Subcutaneous abdominal adipose tissue (tissue), 5 donors: ENCODE results near the gene VKORC1.

Experiments
- H3K27ac ChIP-seq: one replicate; pipeline ENCODE4 v1.7.0; 2013; ENCODE audit warnings: low read depth, mild to moderate bottlenecking, inconsistent platforms, low read length, moderate library complexity
- H3K27me3 ChIP-seq, 5 donors: one replicate each; pipeline ENCODE4 v1.7.0; 2013; ENCODE audit warnings: low read length in 5 of 5, inconsistent platforms in 1 of 5; ENCODE audit not compliant: control insufficient read depth in 5 of 5, insufficient read depth in 4 of 5
- H3K36me3 ChIP-seq, 5 donors: one replicate each; pipeline ENCODE4 v1.7.0; 2013; ENCODE audit warnings: low read length in 5 of 5; ENCODE audit not compliant: control insufficient read depth in 5 of 5, insufficient read depth in 5 of 5
- H3K4me1 ChIP-seq, 5 donors: one replicate each; pipeline ENCODE4 v1.7.0; 2013; ENCODE audit warnings: low read length in 5 of 5, mild to moderate bottlenecking in 3 of 5, moderate library complexity in 1 of 5; ENCODE audit not compliant: control insufficient read depth in 5 of 5, insufficient read depth in 5 of 5
- H3K4me3 ChIP-seq, 5 donors: one replicate each; pipeline ENCODE4 v1.7.0; 2013; ENCODE audit warnings: low read length in 5 of 5, low read depth in 1 of 5
- H3K9ac ChIP-seq, 5 donors: one replicate each; pipeline ENCODE4 v1.7.0; 2013; ENCODE audit warnings: low read length in 5 of 5, mild to moderate bottlenecking in 4 of 5, moderate library complexity in 3 of 5
- H3K9me3 ChIP-seq, 5 donors: one replicate each; pipeline ENCODE4 v1.7.0; 2013; ENCODE audit warnings: low read length in 5 of 5; ENCODE audit not compliant: control insufficient read depth in 5 of 5
- donor health status: healthy.
- donor health status: healthy.
- donor health status: healthy.
- donor health status: healthy.
- donor health status: healthy.

The VKORC1 gene

DNA sequence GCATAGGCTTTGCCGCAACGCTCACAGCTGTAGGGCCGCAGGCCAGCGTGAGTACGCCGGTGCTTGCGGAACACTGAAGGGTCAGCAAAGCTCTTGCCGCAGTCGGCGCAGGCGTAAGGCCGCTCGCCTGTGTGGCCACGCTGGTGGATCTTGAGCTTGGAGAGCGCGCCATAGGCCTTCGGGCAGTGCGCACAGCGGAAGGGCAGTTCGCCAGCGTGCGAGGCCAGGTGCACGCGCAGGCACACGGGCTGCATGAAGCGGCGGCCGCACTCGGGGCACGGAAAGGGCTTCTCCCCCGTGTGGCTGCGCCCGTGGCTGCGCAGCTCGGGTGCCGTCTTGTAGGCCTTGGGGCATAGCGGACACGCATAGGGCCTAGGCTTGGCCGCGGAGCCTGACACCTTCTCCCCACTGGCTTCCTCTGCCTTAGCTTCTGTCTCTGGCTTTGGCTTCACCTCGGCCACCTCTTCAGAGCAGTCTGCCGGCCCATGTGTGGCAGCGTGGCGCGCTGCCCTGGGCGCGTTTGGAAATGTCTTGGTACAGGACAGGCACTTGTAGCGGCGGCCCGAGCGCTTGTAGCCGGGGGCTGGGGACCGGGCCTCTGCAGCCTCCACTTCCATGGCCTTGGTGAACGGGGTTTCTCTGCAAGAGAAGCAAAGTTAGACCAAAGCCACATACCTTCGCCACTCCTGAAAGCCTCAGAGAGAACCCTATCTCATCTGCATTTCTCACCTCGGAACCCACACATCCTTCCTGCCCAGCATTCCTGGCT, 30.6 kb downstream of the VKORC1 start:
- Histone ChIP-seq H3K9me3 (no peaks in the 10 kb centered on the region), H3K4me3 (no peak overlapping the region), H3K27ac (peak overlapping the region; percentile 84), H3K9ac (peak overlapping the region in 1 of 5 donors; percentile 18), H3K4me1 (peaks cover 6 to 23% (median 18%) of the 10 kb centered on the region in 5 donors), H3K36me3 (peaks cover 0 to 28% (median 23%) of the 10 kb centered on the region in 5 donors), H3K27me3 (no peaks in the 10 kb centered on the region)

DNA sequence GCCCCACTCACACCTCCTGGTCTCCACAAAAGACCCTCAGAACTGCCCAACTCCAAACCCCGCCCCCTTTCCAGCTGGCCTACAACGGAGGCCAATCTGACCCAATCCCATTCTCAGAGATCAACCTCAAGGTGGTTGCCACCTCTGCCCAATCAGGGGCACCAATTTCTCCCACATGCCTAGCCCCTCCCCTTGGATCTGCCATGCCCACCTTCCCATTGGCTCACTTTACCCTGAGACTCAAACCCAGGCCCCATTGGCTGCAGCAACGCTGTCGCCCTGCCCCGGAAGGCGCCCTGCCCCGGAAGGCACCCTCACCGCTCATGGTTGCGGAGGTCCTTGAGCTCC, 31.1 kb downstream of the VKORC1 start:
- no peak overlapping the region for H3K9ac ChIP-seq

DNA sequence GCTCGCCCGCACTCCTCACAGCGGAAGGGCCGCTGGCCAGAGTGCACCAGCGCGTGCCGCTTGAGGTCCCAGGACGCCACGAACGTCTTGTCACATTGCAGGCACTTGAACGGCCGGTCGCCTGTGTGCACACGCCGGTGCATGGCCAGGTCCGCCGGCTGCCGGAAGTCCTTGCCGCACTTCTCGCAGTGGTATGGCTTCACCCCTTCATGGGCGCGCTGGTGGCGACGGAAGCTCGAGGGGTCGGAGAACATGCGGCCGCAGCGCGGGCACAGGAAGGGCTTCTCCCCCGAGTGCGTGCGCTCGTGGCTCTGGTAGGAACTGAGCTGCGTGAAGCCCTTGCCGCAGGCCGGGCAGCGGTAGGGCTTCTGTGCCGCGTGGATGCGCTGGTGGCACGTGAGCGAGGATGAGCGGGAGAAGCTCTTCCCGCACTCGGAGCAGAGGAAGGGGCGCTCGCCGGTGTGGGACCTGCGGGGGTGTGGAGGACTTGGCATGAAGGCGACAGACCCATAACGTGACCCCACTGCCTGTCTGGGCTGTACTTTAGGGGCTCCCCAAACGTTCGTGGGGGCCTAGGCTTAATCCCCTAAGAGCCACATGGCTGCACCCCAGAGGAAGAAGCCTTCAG, 32.7 kb downstream of the VKORC1 start:
- Histone ChIP-seq H3K27ac (no peak overlapping the region), H3K4me3 (no peak overlapping the region), H3K9ac (no peak overlapping the region), H3K4me1 (peaks cover 6 to 23% (median 18%) of the 10 kb centered on the region in 5 donors), H3K9me3 (no peaks in the 10 kb centered on the region), H3K36me3 (peaks cover 0 to 28% (median 24%) of the 10 kb centered on the region in 5 donors), H3K27me3 (no peaks in the 10 kb centered on the region)

More for the DNA sequence above, 31.1 kb downstream of the VKORC1 start:
- Histone ChIP-seq H3K36me3 (peaks cover 0 to 28% (median 23%) of the 10 kb centered on the region in 5 donors), H3K4me1 (peaks cover 6 to 23% (median 18%) of the 10 kb centered on the region in 5 donors), H3K4me3 (no peak overlapping the region), H3K27me3 (no peaks in the 10 kb centered on the region), H3K9me3 (no peaks in the 10 kb centered on the region), H3K27ac (no peak overlapping the region)

DNA sequence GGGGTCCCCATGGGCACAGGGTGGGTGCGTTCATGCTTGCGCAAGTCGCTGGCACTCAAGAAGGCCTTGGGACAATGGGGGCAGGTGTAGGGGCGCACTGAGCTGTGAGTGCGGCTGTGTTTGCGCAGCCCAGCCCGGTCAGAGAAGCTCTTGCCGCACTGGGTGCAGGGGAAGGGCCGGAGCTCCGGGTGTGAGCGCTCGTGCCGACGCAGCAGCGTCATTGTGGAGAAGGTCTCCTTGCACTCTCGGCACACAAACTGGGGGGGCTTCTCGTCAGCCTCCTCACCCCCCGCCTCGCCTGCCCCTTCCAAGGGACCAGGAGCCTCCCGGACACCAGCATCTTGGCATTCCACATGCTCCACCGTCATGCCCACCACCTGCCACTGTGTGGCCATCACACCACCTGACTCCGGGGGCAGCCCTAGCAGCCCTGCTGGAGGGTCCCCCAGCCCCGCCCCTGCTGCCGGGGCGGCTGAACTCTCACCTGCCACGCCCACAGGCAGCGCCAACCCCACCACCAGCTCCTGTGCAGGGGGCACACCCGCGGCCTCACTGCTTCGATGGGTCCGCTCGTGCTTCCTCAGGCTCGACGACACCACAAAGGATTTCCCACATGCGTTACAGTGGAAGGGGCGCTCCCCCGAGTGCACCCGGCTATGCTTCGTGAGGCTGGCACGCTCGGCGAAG, 33.3 kb downstream of the VKORC1 start:
- Histone ChIP-seq H3K27me3 (no peaks in the 10 kb centered on the region), H3K27ac (no peak overlapping the region), H3K36me3 (peaks cover 0 to 28% (median 24%) of the 10 kb centered on the region in 5 donors)

DNA sequence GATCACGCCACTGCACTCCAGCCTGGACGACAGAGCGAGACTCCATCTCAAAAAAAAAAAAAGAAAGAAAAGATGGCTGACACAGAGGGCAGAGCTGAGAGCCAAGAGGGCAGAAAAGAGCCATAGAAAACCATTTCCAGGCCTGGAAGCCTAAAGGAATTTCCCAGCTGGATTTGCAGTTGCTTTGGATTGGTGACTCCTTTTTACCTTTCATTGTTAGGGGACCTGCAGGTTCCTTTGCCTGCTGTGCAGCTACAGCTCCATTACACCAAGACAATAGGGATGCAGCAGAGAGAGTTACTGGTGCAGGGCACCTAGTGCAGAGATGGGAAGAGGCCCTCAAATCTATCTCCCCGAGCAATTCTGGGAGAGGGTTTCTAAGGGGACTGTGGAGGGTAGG, 39.0 kb downstream of the VKORC1 start:
- peaks cover 0 to 5% (median 2%) of the 10 kb centered on the region in 5 donors for H3K36me3 ChIP-seq
- H3K4me3 ChIP-seq: no peak overlapping the region
- H3K9me3 ChIP-seq: no peaks in the 10 kb centered on the region
- no peak overlapping the region for H3K9ac ChIP-seq
- no peaks in the 10 kb centered on the region for H3K27me3 ChIP-seq
- H3K4me1 ChIP-seq: peaks cover 0 to 7% (median 0%) of the 10 kb centered on the region in 5 donors
- H3K27ac ChIP-seq: no peak overlapping the region

More for the DNA sequence above, 33.3 kb downstream of the VKORC1 start:
- Histone ChIP-seq H3K9ac (no peak overlapping the region), H3K9me3 (no peaks in the 10 kb centered on the region), H3K4me3 (no peak overlapping the region), H3K4me1 (peaks cover 6 to 23% (median 18%) of the 10 kb centered on the region in 5 donors)

DNA sequence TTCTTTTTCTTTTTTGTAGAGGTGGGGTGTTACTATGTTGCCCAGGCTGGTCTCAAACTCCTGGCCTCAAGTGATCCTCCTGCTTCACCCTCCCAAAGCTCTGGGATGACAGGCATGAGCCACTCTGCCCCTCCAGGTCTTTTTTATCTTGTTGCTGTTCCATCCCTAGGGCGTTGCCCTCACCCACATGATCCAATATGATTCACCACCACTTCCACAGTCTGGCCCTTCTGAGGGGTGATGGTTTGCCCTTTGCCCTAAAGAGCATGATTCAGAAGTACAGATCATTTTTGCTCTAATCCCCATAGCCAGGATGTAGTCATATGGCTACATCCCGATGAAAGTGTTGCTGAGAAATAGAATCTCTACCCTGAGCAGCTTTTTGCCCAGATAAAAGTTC, 42.5 kb downstream of the VKORC1 start:
- H3K9me3 ChIP-seq: no peaks in the 10 kb centered on the region
- H3K4me1 ChIP-seq: peaks cover 0 to 7% (median 0%) of the 10 kb centered on the region in 5 donors
- no peaks in the 10 kb centered on the region for H3K36me3 ChIP-seq
- no peak overlapping the region for H3K9ac ChIP-seq
- no peak overlapping the region for H3K27ac ChIP-seq
- H3K4me3 ChIP-seq: no peak overlapping the region
- H3K27me3 ChIP-seq: no peaks in the 10 kb centered on the region

DNA sequence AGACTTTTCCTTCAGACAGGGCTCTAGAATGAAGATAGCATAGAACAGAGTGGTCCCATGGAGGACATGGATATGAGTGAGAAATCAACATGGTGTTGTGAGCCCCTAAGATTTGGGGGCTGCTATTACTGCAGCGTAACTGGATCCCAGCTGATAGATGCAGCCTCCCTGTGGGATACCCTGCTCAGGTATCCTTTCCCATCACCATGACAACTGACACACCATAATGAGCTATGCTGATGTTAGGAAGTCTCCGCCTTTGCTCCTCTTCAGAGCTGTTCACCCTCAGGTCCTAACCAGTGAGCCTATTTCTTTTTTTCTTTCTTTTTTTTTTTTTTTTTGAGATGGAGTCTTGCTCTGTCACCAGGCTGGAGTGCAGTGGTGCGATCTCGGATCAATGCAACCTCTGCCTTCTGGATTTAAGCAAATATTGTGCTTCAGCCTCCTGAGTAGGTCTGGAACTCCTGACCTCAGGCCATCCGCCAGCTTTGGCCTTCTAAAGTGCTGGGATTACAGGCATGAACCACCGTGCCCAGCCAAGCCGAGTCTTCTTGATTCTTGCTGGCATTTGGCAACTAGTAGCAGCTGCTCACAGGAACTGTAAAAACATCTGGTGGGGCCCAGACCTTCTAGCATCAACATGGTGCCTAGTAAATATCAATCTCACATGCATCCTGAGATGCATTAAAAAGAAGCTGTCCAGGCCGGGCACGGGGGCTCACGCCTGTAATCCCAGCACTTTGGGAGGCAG, 44.1 kb downstream of the VKORC1 start:
- Histone ChIP-seq H3K36me3 (no peaks in the 10 kb centered on the region), H3K27me3 (no peaks in the 10 kb centered on the region), H3K27ac (no peak overlapping the region), H3K4me1 (peaks cover 0 to 7% (median 0%) of the 10 kb centered on the region in 5 donors), H3K4me3 (no peak overlapping the region), H3K9ac (no peak overlapping the region), H3K9me3 (no peaks in the 10 kb centered on the region)

DNA sequence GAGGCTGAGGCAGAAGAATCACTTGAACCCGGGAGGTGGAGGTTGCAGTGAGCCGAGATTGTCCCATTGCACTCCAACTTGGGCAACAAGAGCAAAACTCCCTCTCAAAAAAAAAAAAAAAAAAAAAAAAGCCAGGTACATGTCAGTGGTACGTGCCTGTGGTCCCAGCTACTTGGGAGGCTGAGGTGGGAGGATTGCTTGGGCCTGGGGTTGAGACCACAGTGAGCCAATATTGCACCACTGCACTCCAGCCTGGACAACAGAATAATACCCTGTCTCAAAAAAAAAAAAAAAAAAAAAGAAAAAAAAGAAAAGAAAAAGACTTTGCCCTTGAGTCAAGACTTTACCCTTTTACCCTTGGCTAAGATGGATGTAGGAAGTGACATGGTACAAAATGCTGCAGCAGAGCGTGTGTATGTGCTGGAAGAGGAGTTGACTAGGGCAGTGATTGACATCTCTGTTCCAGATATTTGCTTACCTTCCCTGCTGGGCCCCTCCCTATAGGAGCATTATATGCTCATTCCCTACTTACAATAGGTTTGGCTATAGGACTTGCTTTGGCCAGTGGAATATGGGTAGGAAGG, 50.6 kb downstream of the VKORC1 start:
- Histone ChIP-seq H3K9me3 (no peaks in the 10 kb centered on the region), H3K36me3 (peaks cover 0 to 44% (median 35%) of the 10 kb centered on the region in 5 donors), H3K9ac (no peak overlapping the region)

DNA sequence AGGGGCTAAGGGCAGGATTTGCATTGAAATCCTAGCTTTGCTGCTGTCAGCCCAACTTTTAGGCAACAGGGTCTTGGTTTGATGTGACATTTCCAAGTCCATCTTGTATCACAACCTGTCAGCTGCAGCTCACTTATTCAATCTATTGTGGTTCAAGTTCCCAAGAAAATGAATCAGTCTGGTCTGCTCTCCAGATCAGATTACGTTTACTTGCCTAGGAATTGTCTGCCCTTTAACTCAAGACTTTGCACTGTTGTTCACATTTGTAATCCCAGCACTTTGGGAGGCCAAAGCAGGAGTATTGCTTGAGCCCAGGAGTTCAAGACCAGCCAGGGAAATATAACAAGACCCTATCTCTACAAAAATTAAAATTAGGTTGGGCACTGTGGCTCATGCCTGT, 51.2 kb downstream of the VKORC1 start:
- Histone ChIP-seq H3K9ac (no peak overlapping the region), H3K27me3 (no peaks in the 10 kb centered on the region), H3K4me1 (no peaks in the 10 kb centered on the region), H3K4me3 (no peak overlapping the region), H3K27ac (no peak overlapping the region), H3K36me3 (peaks cover 0 to 50% (median 42%) of the 10 kb centered on the region in 5 donors), H3K9me3 (no peaks in the 10 kb centered on the region)

More for the DNA sequence above, 50.6 kb downstream of the VKORC1 start:
- no peak overlapping the region for H3K4me3 ChIP-seq
- H3K27ac ChIP-seq: no peak overlapping the region
- no peaks in the 10 kb centered on the region for H3K27me3 ChIP-seq
- H3K4me1 ChIP-seq: no peaks in the 10 kb centered on the region
